CD4-positive, alpha-beta T cell treated with Interleukin-12 subunit alpha and Interleukin-12 subunit beta, for 1 hour (primary cell): Measurements from ENCODE around the gene SRD5A3.
A peak's percentile ranks its signal among the peaks of the same experiment; 100 is the strongest.

Source experiments
- DNase-seq: peaks from one replicate; pipeline ENCODE4 v3.0.0-alpha.2; 2020

Gene SRD5A3

DNA sequence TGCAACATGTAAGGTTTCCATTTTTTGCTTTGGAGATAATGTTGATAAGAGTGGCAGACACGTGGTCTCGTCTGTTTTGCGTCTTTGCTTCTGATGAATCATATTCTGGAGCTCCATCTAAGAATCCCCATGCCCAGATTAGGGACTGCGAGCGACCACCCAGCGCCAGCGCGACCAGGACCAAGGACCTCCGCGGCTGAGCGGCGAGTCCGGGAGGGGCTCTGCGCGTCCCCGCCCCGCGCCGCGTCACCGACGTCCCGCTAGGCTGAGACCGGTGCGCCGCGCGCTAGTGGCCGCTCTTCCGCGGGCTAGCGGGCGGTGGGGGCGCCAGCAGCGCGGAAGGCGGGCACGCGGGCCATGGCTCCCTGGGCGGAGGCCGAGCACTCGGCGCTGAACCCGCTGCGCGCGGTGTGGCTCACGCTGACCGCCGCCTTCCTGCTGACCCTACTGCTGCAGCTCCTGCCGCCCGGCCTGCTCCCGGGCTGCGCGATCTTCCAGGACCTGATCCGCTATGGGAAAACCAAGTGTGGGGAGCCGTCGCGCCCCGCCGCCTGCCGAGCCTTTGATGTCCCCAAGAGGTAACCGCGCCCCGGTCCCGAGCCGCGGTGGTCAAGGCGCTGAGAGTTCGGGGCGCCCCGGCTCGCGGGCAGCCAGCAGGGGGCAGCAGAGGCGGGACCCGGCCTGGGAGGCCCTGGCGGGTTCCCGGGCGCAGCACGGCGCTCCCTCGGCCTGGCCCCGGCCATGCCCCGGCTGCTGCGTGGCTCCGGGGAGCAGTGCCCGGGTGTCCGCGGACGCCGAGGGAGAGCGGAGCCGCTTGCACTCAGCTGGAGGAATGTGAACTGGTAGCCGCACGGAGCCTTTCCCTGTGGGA, at the start of gene SRD5A3:
Gene SRD5A3, plus strand, starts transcription at position 263 of the 871 bp plus-strand sequence. Its CDS starts 95 bp downstream, at position 358.
- DNase-seq, result peak; percentile 83

DNA sequence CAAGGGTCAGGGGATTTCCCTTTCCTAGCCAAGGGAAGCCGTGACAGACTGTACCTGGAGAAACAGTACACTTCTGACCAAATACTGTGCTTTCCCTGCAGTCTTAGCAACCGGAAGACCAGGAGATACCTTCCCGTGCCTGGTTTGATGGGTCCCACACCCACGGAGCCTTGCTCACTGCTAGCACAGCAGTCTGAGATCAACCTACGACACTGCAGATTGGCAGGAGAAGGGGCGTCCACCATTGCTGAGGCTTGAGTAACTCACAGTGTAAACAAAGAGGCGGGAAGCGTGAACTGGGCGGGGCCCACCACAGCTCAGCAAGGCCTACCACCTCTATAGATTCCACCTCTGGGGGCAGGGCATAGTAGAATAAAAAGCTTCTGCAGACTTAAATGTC, 48.7 kb upstream of the SRD5A3 start:
- DNase-seq, result no peak

DNA sequence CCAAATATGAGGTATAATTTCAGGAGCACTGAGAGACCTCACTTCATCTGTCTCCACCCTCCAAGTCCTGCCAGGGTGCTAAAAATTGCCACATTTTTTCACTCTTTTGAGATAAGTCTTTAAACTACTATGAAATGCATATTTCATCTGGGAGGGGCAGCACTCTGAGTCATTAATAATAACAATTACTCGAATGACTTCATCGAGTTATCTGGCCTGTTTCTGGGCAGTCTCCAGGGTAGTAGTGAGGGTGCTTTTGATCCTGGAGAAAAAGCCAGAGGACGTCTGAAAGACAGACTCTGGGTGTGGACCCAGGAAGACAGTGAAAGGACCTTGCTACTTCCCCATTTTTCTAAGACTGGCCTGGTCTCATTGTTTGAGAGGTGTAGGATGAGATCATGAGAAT, 42.3 kb upstream of the SRD5A3 start:
- DNase-seq, result no peak

DNA sequence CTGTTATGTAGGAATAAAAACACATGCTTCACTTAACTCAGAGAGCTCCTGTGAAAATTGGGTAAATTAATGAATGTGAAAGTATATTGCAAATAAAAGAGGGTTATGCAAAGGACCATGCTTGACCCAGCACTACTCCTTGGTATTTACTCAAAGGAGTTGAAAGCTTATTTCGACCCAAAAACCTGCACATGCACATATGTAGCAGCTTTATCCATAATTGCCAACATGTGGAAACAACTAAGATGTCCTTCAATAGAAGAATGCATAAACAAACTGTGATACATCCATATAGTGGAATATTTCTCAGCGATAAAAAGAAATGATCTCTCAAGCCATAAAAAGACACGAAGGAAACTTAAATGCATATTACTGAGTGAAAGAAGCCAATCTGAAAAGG, 41.7 kb upstream of the SRD5A3 start:
- DNase-seq, result no peak

DNA sequence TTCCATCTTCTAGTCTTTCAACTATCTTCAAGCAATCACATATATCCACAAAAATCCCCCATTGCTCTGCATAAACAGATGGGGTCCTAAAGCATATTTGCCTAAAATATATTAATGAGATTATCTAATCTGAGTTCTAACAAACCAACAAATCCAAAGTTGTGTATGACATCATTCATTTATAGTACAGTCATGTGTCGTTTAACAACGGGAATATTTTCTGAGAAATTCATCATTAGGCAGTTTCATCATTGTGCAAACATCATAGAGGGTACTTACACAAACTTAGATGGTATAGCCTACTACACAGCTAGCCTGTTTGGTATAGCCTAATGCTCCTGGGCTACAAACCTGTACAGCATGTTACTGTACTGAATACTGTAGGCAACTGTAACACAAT, 38.0 kb upstream of the SRD5A3 start:
- DNase-seq, result no peak

DNA sequence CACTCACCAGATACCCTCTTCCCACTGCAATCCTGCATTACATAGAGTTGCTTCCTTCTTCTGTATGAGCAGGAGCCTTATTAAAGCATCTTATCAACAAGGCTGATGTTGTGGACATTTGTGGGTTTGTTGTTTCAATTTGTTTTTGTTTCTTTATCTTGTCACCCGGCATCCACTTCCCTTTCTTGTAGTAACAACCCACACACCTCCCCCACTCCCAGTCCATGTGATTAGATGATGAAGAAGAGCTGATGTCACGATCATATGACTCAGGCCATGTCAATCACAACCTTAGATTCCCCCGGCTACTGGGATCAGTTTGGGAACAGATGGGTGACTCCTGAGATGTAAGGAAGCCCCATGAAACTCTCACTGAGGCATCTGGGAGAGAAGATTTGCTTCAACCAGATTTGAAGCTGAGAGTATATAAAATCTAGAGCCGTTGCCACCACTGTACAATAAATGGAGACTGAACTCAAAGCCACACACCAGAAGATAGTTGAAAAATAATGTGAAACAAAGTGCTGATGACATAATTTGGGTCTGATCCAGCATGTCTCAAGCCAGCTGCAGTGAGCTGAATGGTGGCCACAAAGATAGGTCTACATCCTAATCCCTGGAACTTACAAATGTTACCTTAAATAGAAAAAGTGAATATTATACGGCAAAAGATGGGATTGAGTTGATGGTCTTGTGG, 34.1 kb upstream of the SRD5A3 start:
- DNase-seq, result no peak

DNA sequence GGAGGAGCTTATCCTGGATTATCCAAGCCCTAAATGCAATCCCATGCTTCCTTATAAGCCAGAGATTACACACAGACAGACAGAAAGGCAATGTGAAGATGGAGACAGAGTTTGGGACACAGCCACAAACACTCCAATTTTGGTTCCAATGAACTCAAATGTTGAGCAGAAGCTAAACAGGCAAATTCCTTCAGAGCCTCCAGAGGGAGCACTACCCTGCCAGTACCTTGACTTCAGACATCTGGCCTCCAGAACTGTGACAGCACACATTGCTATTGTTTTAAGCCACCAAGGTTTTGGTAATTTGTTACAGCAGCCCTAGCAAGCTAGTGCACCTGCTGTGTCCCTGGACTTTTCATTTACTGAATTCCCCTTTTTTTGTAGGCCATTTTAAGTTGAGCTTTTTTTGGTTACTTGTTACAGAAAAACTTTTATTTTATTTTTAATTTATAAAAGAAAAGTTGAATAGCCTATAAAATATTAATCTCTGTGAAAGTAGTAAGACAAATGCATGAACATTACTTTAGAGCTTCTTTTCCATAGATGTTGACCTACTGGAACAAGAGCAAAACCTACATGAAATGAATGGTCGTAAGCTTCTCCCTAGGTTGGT, 33.4 kb upstream of the SRD5A3 start:
- peak; percentile 46 for DNase-seq

DNA sequence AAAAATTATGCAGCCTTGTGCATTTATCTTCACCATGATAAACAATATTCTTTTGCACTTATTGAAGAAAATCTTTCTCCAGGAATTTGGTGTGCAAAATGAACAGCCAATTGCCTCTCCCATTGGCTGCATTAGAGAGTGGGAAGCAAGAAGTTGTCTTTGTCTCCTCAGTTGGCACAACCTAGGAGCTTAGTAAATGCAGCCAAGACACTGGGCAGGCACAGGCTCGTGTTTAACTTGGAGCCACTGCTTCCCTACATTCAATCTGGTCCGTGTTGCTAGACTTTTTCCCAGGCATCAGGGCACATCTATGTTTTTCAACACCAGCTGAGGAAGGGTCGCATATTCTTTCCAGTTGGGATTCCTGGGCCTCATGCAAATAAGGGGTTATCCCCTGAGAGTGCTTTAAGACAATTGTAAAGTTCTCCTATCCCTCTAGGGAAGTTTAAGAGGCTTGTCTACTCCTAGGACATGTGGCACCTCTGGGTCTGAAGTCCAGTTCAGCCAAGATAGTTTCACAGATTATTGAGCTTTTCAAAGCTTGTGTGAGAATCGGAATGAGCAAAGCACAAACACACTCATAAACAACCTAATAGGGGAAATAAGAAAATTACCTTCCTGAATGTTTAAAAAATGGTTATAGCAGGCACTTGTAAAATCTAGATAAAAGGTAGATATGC, 31.8 kb upstream of the SRD5A3 start:
- no peak for DNase-seq

DNA sequence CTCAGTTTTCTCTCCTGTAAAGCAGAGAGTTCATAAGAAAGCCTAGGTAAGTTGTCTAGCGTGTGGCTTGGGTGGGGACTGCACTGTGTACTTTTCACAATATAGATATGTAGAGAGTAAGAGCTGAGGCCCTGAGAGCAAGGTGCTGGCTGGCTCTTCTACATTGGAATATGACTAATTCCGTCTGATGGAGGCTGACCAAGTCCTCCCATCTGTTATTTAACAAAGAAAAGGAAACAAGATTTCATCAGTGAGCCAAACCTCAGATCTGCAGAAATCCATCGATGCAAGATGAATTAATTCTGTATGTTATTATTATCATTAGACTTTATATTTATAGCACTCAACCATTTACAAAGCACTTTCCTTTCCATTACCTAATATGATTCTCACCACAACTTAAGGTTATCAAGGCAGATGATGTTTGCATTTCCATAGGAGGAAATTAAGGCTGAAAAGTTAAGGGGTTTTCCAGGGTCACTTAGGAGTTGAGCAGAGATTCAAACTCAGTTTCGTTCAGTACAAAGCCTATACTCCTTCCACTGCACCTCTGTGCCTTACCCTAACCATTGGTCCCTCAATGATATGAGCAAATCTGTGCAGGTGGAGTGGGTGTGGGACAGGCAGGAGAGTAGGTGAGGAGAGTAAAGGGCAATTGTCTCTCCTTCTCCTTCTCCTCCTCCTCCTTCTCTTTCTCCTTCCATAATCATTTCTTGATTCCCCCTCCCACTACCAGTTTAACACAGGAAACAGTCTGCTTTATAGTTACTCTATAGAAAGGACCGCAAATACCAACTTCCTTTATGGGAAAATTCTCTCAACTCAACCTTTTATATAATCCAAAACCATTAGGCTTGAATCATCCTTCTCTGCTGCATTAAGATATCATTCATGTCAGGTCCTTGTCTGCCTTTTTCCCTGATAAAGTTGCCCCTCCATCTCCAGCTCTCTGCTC, 27.6 kb upstream of the SRD5A3 start:
- DNase-seq, result no peak

DNA sequence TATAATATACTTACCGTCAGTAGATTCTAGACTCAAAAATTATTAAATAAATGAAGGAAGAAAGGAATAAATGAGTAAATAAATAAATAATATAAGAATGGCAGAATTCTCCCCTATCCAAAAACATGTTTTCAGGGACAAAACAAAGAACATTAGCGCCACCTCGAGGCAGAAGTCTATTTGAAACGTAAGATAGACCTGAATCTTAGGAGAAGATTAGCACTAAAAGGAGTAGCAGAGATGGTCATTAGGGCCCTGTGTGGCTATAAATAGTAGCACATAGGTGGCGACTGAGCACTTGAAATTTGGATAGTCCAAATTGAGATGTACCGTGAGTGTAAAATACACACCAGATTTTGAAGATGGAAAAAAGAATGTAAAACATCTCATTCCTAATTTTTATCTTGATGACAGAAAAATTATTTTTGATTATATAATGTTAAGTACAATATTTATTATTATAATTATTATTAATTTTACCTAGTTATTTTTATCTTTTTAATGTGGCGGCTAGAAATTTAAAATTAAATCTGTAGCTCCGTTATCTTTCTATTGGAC, 24.3 kb upstream of the SRD5A3 start:
- DNase-seq, result peak; percentile 29

DNA sequence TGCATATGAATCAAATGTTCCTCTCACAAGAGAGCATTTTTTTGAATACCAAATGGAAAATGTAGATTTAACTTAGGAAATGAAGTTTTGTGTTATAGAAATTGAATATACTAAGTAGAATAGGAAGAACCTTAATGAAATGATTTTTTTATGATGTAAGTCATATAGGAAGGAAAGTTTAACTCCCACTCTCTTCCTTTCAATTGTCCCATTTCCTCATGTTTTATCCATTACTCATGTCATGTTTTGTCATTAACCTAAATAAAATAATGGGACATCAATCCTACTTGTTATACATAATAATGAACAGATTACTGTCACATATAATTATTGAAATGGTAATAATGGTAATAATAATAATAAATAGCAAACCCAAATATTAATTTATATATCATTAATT, 22.7 kb upstream of the SRD5A3 start:
- DNase-seq, result no peak

DNA sequence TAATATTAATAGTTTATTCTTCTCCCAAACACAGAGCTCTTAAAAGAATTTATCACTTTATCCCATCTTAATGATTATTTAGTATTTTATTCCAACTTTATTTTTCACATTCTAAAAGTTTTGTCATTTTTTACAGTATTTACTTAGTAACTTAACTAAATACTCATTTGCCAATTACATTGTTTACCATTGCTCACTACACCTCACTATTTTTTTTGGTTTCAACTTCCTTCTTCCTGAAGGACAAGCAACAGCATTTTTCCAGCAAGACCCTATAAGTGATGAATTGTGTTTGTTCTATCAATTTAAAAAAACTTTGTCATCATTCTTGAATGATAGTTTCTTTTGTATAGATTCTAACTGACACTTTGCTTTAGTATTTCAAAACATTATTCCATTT, 19.4 kb upstream of the SRD5A3 start:
- DNase-seq, result no peak

DNA sequence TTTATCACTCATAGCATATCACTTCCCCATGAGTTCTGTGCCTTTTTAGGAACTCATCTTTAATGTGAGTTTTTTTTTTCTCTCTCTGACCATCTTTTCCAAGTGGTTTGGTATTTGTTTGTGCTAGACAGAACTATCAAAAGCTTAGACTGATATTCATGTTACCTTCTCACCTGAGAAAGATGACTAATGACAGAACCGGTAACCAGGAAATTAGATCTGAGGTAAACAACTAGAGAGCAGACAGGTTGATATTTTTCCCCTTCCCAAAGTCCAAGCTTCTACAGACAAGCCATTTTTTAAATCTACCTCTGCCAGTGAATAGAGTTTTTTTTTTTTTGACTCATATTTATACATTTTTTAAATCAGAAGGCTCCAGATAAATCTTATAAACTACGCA, 17.0 kb upstream of the SRD5A3 start:
- no peak for DNase-seq

DNA sequence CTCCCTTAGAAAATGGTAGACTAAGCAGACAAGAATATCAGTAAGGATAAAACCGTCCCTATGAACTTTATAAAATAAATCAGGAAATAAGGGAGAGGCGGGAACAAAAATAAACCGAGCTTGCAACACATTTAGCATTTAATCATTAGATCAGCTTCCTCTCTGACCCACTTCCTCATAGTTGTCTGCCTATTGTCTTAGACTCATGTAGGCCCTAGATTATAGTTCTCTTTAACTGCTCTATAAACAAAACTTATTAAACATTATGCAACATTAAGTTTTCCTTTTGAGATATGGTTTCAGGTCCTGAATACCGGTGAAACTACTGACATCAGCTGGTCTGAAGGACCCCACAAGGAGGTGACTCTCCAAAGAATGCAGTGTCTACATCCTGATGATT, 15.8 kb upstream of the SRD5A3 start:
- DNase-seq, result no peak

DNA sequence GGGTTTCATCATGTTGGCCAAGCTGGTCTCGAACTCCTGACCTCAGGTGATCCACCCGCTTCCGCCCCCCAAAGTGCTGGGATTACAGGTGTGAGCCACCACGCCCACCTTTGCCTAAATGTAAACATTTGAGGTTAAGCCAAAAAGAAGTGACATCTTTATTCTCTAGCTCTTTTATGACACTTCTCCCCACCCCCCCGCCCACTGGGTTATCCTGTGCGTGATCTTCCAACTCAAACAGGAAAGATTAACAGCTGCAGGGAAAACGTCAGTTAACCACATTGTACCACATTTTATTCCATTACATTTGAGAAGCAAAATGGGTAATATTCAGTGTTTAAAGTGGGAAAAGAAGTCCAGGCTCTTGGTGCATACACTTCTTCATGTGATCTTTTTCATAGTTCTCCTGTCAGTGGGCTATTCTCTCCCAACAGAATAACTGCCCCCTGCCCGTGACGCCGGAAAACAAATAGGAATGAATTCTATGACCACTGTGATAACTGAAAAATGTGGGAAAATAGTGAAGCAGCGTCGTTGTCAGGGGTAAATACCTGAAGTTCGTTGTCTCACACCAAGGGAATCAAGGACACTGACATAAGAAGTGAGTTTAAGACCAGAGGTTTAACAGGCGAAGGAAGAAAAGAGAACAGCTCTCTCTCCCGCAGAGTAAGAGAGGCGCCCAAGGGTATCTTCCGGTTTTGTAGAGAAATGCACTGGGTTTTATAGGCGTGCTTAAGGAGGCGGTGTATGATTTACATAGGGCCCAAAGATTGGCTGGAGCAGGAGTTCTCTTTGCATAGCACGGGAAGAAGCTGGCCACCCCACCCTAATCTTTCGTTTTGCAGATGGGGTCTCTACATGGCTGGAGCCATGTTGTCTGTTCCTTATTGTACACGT, 9.7 kb upstream of the SRD5A3 start:
- DNase-seq, result no peak

DNA sequence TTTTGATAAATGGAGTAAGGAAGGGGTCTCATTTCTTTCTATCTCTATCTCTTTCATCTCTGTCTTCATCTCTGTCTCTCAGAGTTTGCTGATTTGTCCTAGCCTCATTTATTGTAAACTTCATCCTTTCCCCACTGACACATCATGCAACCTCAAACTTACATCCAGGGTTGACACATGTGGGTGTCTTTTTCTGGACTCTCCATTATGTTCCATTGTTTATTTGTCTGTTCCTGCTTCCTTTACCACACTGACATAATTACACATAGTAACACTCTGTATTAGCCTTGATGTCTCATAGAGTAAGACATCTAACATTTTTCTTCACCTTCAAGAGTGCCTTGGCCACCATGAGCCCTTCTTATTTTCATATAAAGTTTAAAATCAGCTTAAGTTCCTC, 8.1 kb upstream of the SRD5A3 start:
- DNase-seq, result no peak

DNA sequence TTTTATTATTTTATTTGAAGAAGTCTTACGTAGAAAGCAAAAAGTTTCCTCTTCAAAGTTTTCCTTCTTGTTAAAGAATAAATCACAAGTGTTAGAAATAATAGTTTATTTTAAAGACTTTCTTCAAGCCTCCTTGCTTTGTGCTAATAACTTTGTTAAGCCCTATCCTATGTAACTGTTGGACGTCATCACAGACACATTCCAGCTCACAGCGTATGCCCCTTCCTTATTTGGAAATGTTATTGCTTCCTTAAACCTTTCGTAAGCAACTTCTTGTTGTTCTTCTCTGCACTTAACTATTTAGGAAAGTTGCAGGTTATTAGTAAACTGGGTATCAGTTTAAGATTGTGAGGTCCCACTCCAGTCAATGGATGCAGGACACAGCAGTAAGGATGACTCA, 7.6 kb upstream of the SRD5A3 start:
- DNase-seq, result no peak

DNA sequence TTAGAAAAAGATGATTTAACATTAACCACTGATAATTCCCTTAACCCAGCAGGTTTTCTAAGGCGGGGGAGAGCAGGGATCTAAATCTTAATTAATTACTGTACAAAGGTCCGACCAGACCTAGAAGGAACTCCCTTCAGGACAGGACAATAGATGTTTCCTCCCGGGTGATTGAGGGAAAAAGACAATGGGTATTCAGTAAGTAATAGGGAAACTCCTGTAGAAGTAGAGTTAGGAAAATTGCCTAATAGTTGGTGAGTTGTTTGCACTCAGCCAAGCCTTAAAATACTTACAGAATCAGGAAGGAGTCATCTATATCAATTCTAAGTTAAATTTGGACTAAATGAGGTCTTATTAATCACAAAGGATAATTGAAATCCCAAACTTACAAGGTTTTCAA, 5.8 kb upstream of the SRD5A3 start:
- no peak for DNase-seq

DNA sequence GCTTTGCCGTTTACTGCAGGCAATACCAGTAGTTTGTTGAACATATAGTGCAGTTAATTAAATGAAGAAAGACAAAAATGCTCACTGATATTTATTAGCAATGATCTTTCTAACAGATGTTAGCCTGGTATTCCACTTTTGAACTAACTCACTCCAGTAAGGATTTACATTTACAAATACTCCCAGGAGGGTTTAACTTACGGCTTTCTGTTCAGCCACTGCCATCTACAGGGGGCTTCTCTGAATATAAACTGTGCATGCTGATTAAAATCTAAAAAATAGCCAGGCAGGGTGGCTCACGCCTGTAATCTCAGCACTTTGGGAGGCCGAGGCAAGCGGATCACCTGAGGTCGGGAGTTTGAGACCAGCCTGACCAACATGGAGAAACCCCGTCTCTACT, 2.2 kb upstream of the SRD5A3 start:
- no peak for DNase-seq

DNA sequence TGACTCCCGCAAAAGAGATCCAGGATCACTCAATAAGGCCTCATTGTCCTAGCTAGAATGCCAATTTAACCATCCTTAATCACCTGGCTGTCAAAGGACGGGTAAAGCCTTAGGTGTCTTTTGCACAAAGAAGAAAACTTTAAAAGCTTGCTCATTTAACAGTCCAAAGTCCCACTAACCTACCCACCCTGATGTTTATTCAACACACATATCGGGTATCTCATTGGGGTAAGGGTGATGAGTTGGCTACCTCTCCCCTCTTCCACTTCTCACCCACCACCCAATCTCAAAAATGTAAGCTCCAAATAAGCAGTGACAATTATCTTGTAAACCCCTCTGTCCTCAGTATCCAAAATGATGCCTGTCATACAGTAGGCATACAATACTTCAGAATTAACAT, 988 bp upstream of the SRD5A3 start:
- DNase-seq, result no peak

DNA sequence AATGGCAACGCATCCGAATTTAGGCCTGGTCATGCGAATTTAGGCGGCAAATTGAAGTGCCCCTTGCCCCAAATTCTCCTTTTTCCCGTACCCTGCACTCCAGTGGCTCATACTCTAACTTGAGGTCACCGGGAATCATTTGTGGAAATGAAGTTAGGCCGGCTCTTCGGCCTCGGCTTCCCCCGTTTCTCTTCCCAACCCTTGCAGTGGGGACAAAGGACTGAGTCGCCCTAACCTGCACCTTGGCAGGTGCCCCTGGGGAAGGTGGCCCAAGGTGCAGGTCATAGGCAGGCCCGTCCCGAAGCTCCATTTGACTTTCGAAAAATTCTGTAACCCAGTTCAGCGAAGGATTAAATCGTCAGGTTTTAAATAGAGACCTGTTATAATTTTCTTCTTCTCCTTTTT, 811 bp downstream of the SRD5A3 start:
- DNase-seq, result no peak
